DOHH2 (cell line): ENCODE measurements around the gene ANKRD33B.
"Not testable (repeated sequence)": the region's sequence is repeated elsewhere in the genome, so short reads cannot be mapped to it uniquely, and the experiment has no call there.

Source experiments
- H3F3A ChIP-seq: fragments of 200-600 bp; sonication (generic), shearing (Covaris generic); 2 replicates; pipeline ENCODE4 v1.6.0; 2016; ENCODE audit warnings: antibody characterized with exemption, mild to moderate bottlenecking; ENCODE audit not compliant: control insufficient read depth, insufficient read depth
- H3K27ac ChIP-seq: fragments of 200-600 bp; sonication (generic); 2 replicates; pipeline ENCODE4 v1.5.1; 2014; ENCODE audit warnings: low read depth, mild to moderate bottlenecking, low read length, moderate library complexity
- H3K27me3 ChIP-seq: fragments of 200-600 bp; sonication (generic); 2 replicates; pipeline ENCODE4 v1.6.1; 2014; ENCODE audit warnings: mild to moderate bottlenecking, low read length, mixed read lengths; ENCODE audit not compliant: control insufficient read depth
- H3K36me3 ChIP-seq: fragments of 200-600 bp; sonication (generic); 2 replicates; pipeline ENCODE4 v1.6.1; 2014; ENCODE audit warnings: mild to moderate bottlenecking, low read length, moderate library complexity, mixed read lengths; ENCODE audit not compliant: control insufficient read depth
- H3K4me1 ChIP-seq: fragments of 200-600 bp; sonication (generic); 2 replicates; pipeline ENCODE4 v1.6.1; 2014; ENCODE audit warnings: mild to moderate bottlenecking, low read length, mixed read lengths; ENCODE audit not compliant: control insufficient read depth
- H3K4me2 ChIP-seq: fragments of 200-600 bp; sonication (generic); 2 replicates; pipeline ENCODE4 v1.6.0; 2014; ENCODE audit warnings: mild to moderate bottlenecking, low read length, moderate library complexity
- H3K4me3 ChIP-seq: fragments of 200-600 bp; sonication (generic); 2 replicates; pipeline ENCODE4 v1.5.1; 2014; ENCODE audit warnings: mild to moderate bottlenecking, low read length, mixed read lengths
- H3K79me2 ChIP-seq: fragments of 200-600 bp; sonication (generic); 2 replicates; pipeline ENCODE4 v1.6.1; 2014; ENCODE audit warnings: mild to moderate bottlenecking, low read length, mixed read lengths; ENCODE audit not compliant: control insufficient read depth
- H3K9me2 ChIP-seq: fragments of 200-600 bp; sonication (generic); replicated peaks from 2 replicates; pipeline ENCODE4 v1.6.1; 2014; ENCODE audit warnings: mild to moderate bottlenecking, low read length, mixed read lengths; ENCODE audit not compliant: control insufficient read depth
- H3K9me3 ChIP-seq: fragments of 200-600 bp; sonication (generic); 2 replicates; pipeline ENCODE4 v1.6.1; 2014; ENCODE audit warnings: antibody characterized with exemption, low read length, mixed read lengths; ENCODE audit not compliant: control insufficient read depth, insufficient read depth
- H4K20me1 ChIP-seq: fragments of 200-600 bp; sonication (generic); 2 replicates; pipeline ENCODE4 v1.6.0; 2014; ENCODE audit warnings: low read depth, mild to moderate bottlenecking, antibody characterized with exemption, low read length, moderate library complexity; ENCODE audit not compliant: control insufficient read depth, insufficient read depth
- CTCF ChIP-seq: fragments of 200-600 bp; sonication (generic); IDR thresholded peaks from one replicate; pipeline ENCODE4 v1.5.1; 2014; ENCODE audit warnings: antibody characterized with exemption, mild to moderate bottlenecking, low read depth, low read length; ENCODE audit not compliant: poor library complexity, severe bottlenecking
- EZH2phosphoT487 ChIP-seq: fragments of 200-600 bp; sonication (generic); IDR thresholded peaks from 2 replicates; pipeline ENCODE4 v1.6.1; 2017; ENCODE audit warnings: borderline replicate concordance, mild to moderate bottlenecking, antibody characterized with exemption, low read length, moderate library complexity, mixed read lengths

ANKRD33B gene

GRCh38 chr5:10602031-10602806 is 38.3 kb downstream of the ANKRD33B start:
- no peaks in the 10 kb centered on the region for H3K9me3 ChIP-seq
- H3K4me3 ChIP-seq, result no peak overlapping the region
- no peaks in the 10 kb centered on the region for H3K27me3 ChIP-seq
- no peaks in the 10 kb centered on the region for H3K9me2 ChIP-seq
- no peaks in the 10 kb centered on the region for H3K79me2 ChIP-seq
- peaks cover 70% of the 10 kb centered on the region for H3K4me1 ChIP-seq
- TF ChIP-seq CTCF, result no peak
- no peak for TF ChIP-seq EZH2phosphoT487
- no peaks in the 10 kb centered on the region for H4K20me1 ChIP-seq
- peak overlapping the region; percentile 65 for H3K4me2 ChIP-seq
- H3F3A ChIP-seq, result peaks cover 11% of the 10 kb centered on the region
- H3K36me3 ChIP-seq, result no peaks in the 10 kb centered on the region
- no peak overlapping the region for H3K27ac ChIP-seq

DNA sequence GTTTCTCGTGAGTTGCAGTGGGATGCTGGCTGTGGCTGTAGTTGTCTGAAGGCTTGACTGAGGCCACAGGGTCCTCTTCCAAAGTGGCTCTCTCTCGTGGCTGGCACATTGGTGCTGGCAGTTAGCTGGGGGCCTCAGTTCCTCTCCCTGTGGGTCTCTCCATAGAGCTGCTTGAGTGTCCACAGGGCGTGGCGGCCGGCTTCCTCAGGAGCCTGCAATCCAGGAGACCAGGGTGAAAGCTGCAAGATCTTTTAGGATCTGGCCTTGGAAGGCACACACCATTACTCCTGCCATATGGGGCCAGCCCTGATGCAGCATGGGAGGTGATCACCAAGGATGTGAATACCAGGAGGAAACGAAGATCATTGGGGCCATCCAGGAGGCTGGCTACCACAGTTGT is 41.1 kb downstream of the ANKRD33B start:
- Histone ChIP-seq H3K79me2 (no peaks in the 10 kb centered on the region), H3K36me3 (0 out of 2 replicates have a peak, but pooled peaks cover 4% of the 10 kb centered on the region), H3K27me3 (no peaks in the 10 kb centered on the region), H3K4me2 (no peak overlapping the region), H4K20me1 (no peaks in the 10 kb centered on the region), H3K27ac (0 out of 2 replicates have a peak overlapping the region, but pooled peaks have one; percentile 17), H3K4me3 (no peak overlapping the region), H3K4me1 (peaks cover 78% of the 10 kb centered on the region), H3F3A (peaks cover 26% of the 10 kb centered on the region), H3K9me3 (no peaks in the 10 kb centered on the region), H3K9me2 (no peaks in the 10 kb centered on the region)
- no peak for TF ChIP-seq EZH2phosphoT487
- no peak for TF ChIP-seq CTCF

GRCh38 chr5:10606632-10607022 is 42.8 kb downstream of the ANKRD33B start:
- H3K27ac ChIP-seq, result peak overlapping the region; percentile 94
- peak overlapping the region; percentile 71 for H3K4me3 ChIP-seq
- H3K27me3 ChIP-seq, H3K36me3 ChIP-seq, H3K9me2 ChIP-seq, H4K20me1 ChIP-seq, H3K9me3 ChIP-seq, H3K79me2 ChIP-seq: not testable (repeated sequence)
- peaks cover 74% of the 10 kb centered on the region for H3K4me1 ChIP-seq
- H3K4me2 ChIP-seq, result peak overlapping the region; percentile 97
- H3F3A ChIP-seq, result peaks cover 28% of the 10 kb centered on the region

DNA sequence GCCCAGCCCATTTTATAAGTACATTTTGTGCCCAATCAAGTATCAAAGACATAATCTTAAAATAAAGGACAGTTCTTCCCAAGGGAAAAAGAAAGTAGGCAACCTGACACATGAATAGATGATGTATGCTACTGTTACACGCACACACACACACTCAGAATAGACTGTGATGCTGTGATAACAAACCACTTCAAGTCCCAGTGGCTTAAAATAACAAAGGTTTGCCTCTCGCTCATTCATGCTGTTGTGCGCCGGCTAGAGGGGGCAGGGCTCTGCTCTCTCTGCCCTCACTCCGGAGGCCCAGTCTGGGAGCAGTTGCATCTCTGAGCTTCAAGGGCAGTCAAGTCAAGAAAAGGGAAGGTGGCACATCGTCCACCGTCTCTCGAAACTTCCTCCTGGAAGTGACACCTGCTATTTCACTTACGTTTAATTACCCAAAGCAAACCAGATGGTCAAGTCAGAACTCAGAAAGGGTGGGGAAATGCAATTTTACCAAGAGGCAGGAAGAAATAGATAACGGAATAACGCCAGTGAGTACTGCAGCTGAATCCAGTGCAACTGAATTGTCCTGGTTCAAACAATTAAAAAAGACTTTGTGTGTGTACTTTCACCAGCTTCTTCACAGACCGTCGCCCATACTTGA is 43.3 kb downstream of the ANKRD33B start:
- no peak for TF ChIP-seq CTCF
- TF ChIP-seq EZH2phosphoT487, result no peak
- Histone ChIP-seq H3K9me2 (no peaks in the 10 kb centered on the region), H3K4me3 (peak overlapping the region; percentile 71), H3K36me3 (0 out of 2 replicates have a peak, but pooled peaks cover 4% of the 10 kb centered on the region), H3K4me2 (peak overlapping the region; percentile 97), H3K79me2 (no peaks in the 10 kb centered on the region), H3F3A (peaks cover 28% of the 10 kb centered on the region), H4K20me1 (no peaks in the 10 kb centered on the region), H3K9me3 (no peaks in the 10 kb centered on the region), H3K27me3 (no peaks in the 10 kb centered on the region), H3K27ac (peak overlapping the region; percentile 94), H3K4me1 (peaks cover 74% of the 10 kb centered on the region)
